HG03060 (cell line): ENCODE results near the gene KLHL20.
"Not testable (repeated sequence)": the region's sequence is repeated elsewhere in the genome, so short reads cannot be mapped to it uniquely, and the experiment has no call there.

Source experiments
- ATAC-seq: cut with Tn5 transposase; IDR thresholded peaks from one replicate; pipeline ENCODE4 v1.9.1; 2021; ENCODE audit warnings: low read depth, moderate number of reproducible peaks; ENCODE audit not compliant: unreplicated experiment

Gene KLHL20

DNA sequence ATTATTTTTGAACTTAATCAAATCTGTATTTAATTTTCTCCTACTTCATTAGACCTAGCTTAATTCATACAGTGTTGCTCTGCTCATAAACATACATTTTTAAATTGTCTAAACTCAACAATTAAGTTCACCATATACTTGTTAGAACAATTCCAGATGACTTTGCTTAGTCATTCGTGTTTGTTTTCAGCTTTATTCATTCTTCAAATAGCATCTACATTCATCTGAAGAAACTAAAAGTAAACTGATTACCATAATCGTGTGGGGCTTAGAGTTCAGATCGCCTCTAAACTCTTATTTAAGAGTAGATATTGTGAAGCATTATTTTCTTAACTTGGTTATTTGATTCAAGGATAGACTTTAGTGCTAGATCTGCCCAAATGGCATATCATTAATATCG lies 34.4 kb downstream of the KLHL20 start:
- no peak for ATAC-seq

DNA sequence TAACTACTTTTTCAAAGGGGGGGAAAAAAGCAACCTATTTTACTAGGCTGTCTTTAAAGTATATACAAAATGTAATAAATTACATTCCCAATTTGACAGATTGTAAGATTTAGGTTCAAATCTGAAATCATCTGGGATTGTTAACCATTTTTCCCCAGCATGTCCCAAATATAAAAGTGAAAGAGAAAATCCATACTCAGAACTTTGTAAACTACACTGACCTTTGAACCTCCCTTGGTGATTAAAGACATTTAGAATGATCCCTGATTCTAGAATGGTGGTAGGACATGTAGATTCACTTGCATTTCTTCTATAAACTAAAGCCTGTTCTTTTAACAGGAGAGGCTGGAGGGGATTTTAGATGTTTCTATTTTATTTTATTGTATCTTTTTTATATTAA lies 39.0 kb downstream of the KLHL20 start:
- no peak for ATAC-seq

DNA sequence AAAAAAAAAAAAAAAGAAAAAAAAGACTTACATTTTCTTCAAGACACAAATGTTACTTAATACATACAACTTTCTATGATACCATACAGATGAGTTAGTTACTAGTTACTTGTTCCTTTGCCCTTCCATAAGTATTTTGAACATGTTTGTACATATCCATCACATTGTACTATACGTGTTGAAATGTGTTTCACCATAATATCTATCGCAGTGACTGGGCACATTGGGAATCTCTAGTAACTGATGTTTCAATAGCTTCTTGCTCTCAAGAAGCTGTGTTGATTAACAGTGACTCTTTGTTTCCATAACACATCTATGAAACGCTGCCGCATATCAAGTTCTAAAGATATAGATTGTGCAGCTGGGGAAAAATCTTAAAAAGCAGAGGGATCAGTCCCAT lies 42.9 kb downstream of the KLHL20 start:
- ATAC-seq = no peak

DNA sequence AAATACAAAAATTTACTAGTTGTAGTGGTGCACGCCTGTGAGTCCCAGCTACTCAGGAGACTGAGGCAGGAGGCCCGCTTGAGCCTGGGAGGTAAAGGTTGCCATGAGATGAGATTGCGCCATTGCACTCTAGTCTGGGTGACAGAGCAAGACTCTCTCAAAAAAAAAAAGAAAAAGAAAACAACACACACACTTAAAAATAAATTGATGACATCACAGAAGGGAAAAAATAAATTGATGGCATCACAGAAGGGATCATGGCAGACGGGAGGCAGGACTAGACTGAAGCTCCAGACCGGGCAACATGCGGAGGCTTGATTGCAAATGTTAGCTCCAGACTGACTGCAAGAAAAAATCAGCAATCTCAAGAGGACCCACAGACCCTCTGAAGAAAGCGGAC lies 43.3 kb downstream of the KLHL20 start:
- no peak for ATAC-seq

DNA sequence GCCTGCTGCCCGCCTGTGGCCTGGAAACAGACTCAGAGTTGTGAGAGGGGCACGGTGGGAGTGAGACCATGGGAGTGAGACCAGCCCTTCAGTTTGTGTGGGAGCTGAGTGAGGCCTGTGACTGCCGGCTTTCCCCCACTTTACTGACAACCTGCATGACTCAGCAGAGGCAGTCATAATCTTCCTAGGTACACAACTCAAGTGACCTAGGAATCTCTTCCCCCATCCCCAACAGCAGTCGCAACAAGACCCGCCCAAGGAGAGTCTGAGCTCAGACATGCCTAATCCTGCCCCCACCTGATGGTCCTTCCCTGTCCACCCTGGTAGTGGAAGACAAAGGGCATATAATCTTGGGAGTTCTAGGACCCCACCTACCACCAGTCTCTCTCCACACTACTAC lies 44.2 kb downstream of the KLHL20 start:
- ATAC-seq = no peak

DNA sequence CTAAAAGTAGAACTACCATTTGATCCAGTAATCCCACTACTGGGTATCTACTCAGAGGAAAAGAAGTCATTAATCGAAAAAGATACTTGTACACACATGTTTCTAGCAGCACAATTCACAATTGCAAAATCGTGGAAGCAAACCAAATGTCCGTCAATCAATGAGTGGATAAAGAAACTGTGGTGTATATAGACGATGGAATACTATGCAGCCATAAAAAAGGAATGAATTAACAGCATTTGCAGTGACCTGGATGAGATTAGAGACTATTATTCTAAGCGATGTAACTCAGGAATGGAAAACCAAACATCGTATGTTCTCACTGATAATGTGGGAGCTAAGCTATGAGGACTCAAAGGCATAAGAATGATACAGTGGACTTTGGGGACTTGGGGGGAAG lies 49.5 kb downstream of the KLHL20 start:
- ATAC-seq = not testable (repeated sequence)

DNA sequence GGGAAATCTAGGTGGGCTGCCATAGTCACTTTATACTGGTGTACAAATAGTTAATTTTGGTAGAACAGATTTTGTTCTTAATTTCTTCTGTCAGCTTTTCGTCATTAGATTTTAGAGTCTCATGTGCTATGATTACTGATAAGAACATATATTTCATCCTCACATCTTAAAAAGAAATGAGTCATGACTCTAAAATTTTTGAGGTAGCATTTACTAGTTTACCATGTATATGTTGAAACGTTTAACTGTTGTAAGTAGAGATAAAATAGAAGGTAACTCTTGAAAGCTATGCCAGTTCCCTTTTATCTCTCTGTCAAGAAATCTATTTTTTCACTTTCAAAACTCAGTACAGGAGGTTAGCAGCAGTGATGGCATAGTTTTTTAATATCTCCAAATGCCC lies 53.4 kb downstream of the KLHL20 start:
- ATAC-seq = no peak

DNA sequence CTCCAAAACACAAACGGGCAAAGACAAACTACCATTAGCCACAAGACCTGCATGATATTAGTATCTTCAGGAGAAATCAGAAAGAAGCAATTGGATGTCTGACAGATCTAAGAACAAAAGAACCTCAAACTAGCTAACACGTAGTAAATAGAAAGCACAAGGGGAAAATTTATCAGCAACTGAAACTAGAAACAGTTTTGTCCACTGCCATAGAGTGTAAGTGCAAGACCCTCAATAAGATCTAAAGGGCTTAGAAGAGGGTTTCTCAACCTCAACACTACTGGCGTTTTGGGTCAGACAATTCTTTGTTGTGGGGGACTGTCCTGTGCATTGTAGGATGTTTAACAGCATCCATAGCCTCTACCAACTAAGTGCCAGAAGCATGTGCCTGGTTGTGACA lies 54.0 kb downstream of the KLHL20 start:
- ATAC-seq = no peak

DNA sequence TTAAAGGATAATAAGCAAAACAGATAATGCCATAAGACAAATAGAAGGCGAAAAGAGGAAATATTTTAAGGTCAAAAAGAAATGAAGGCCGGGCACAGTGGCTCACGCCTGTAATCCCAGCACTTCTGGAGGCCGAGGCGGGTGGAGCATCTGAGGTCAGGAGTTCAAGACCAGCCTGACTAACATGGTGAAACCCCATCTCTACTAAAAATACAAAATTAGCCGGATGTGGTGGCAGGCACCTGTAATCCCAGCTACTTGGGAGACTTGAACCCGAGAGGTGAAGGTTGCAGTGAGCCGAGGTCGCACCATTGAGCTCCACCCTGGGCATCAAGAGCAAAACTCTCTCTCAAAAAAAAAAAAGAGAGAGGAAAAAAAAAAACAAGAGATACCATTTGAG lies 55.5 kb downstream of the KLHL20 start:
- not testable (repeated sequence) for ATAC-seq

DNA sequence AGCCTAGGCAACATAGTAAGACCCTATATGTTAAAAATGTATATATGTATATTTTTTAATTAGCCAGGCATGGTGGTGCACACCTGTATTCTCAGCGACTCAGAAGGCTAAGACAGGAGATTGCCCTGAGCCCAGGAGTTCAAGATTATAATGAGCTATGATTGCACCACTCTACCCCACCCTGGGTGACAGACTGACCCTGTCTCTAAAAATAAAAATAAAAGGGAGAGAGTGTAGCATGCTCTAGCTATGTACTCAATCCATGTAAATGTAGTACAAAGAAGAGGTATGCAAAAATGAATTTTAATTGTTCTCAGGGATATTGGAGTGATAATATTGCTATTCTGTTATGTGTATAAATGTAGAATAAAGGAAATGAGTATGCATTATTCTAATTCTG lies 56.8 kb downstream of the KLHL20 start:
- ATAC-seq = no peak

DNA sequence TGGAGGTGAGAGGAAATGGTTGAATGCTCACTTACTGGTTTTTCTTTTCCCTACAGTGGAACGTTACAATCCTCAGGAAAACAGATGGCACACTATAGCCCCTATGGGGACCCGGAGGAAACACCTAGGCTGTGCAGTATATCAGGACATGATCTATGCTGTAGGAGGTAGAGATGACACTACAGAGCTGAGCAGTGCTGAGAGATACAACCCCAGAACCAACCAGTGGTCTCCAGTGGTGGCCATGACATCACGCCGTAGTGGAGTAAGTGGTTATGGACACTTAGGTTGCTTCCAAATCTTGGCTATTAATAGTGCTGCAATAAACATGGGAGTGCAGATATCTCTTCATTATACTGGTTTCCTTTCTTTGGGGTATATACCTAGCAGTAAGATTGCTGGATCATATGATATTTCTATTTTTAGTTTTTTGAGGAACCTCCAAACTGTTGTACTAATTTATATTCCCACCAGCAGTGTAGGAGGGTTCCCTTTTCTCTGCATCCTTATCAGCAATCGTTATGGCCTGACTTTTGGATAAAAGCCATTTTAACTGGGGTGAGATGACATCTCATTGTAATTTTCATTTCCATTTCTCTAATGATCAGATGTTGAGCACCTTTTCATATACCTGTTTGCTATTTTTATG lies 60.9 kb downstream of the KLHL20 start:
- ATAC-seq = no peak

DNA sequence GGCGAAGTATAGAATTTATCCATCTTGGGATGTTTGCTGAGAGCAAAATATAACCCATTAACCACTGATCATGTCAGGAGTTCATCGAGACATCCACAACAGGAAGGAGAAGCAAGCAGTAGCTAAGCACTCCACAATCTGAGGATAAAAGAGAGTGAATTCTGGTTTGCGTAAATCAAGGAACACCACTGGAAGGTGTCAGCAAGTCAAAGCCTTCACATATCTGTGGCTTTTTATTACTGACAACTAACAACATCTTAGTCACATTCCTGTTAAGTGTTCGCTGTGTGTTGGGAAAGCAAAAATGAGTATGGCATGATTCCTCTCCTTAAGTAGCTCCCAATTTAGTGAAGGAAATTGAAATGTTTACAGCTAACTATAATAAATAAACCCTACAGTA lies 65.2 kb downstream of the KLHL20 start:
- ATAC-seq = no peak

DNA sequence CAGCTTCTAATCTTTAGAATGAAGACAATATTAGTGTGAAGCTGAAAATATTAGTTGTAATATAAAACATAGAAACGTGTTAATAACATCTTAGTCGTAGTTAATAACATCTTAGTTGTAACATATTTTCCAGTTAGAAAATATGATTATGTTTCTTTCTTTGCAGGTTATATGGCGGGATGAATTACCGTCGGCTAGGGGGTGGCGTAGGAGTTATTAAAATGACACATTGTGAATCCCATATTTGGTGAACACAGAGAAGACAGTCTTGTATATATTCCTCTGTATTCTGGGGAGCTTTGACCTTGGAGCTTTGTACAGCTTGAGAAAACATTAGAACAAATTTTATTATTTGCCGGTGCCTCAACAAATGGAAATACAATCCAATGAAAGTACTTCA lies 70.2 kb downstream of the KLHL20 start:
- ATAC-seq = no peak

DNA sequence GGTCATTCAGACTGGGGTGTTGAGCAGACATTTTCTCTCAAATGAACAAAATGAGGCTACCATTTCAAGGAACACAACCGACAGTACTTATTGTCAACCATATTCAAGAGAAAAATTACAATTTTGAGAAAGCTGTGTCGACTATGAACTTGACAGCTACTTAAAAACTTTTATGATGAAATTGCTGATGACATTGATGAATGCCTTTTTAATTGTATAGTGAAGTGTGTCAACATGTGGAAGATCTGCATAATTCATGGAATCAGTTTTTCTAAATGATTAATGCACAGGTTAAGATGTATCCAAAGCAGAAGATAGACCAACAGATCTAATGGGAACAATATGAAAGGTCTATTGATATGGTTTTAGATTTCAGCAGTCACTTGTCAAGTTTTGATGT lies 75.1 kb downstream of the KLHL20 start:
- ATAC-seq = no peak

DNA sequence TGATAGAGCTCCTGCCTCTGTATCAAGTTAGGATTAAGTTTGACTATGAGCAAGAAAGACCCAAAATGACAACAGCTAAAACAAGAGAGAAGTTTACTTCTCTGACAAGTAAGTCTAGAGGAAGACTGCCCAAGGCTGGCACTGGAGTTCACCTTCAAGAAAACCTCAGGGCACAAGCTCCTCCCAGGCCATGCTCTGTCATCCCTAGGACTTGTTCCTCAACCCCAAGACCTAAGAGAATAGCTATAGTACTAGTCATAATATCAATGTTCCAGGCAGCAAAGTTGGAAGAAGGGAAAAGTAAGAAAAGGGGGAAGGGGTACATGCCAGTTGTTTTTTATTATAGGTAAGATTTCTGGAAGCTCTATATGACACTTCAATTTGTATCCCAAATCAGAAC lies 83.3 kb downstream of the KLHL20 start:
- no peak for ATAC-seq

DNA sequence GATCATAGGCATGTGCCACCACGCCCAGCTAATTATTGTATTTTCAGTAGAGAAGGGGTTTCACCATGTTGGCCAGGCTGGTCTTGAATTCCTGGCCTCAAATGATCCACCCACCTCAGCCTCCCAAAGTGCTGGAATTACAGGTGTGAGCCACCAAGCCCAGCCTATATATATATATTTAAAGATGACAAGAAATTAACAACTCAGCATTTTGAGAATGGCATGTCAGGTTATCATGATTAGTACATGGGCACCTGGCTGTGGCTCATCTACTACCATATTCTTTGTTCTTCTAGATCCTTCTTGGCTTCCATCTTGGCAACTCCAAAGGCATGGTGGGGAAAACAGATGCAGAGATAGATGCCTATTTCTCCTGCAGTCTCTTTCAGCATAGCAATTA lies 85.2 kb downstream of the KLHL20 start:
- ATAC-seq = not testable (repeated sequence)

DNA sequence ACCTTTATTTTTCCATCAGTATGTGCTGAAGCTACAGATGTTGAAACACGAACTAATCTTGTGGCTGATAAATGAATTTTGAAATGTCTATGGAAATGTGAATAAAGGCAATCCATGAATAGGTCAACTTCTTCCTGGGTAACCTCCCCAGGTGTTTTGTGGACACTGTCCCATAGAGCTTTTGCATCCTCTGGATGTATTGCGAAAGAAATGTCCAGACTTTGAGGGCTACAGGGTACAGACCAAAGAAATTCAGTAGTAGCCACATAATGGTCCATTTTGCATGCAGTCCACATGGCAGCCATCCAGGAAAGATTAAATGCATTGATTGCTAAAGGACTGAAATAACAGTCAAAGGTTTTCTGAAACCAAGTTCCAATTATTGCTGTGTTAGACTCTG lies 88.2 kb downstream of the KLHL20 start:
- no peak for ATAC-seq

DNA sequence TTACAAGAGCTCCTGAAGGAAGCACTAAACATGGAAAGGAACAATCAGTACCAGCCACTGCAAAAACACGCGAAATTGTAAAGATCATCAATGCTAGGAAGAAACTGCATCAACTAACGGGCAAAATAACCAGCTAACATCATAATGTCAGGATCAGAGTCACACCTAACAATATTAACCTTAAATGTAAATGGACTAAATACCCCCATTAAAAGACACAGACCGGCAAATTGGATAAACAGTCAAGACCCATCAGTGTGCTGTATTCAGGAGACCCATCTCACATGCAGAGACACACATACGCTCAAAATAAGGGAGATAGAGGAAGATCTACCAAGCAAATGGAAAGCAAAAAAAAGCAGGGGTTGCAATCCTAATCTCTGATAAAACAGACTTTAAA lies 98.9 kb downstream of the KLHL20 start:
- ATAC-seq = not testable (repeated sequence)

DNA sequence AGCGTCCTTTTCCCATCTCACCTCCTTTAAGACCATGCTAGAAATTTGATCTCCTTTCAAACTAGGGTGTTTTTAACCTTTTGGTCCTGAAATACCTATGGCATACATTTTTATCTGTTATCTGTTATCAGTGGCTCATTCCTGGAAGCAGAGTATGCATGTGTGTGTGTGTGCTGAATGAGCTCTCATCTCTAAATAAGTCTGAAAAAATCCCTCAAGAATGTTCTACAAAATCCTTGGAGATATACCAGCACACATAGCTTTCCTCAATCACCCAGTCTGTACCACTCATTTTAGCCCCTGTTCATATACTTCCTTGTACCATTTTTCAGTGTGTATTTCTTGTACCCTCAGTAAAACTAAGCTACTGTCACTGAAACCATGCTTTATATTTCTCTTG lies 103.7 kb downstream of the KLHL20 start:
- ATAC-seq = no peak

DNA sequence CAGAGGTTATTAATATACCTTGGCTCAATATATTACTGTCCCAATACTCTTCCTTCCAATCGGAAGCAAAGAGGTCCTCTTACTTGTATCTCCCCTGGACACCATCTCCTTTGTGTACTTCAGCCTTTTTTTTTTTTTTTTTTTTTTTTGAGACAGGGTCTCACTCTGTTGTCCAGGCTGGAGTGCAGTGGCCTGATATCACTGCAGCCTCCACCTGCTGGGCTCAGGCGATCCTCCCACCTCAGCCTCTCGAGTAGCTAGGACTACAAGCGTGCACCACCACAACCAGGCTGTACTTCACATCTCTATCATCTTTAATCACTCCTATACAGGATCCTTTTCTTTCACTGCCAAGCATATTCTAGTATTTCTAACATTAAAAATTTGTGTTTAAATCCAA lies 106.9 kb downstream of the KLHL20 start:
- ATAC-seq = no peak

DNA sequence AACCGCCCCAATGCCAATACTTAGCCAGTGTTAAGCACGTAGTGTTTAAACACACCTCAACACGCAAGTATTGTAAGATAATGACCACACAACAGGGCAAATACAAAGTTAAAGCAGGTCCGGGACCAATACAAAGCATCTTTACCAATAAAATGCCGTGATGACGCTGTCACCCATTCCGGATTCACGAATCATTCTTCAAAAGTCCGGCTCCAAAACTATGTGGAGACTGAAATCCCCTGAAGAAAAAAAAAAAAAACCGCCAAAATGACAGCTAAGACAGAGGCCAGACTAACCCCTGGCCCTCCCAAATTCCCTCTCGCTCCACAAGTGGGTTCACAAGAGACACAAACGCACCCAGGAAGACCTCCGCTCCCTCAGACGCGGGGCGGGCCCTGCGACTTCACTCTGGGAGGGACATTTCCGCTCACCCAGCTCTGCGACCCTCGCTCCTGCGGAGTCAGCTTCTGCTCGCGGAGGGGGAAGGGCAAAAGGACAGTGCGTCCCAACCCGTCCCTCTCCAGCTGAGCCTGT lies 109.1 kb downstream of the KLHL20 start:
- ATAC-seq = peak; percentile 14

DNA sequence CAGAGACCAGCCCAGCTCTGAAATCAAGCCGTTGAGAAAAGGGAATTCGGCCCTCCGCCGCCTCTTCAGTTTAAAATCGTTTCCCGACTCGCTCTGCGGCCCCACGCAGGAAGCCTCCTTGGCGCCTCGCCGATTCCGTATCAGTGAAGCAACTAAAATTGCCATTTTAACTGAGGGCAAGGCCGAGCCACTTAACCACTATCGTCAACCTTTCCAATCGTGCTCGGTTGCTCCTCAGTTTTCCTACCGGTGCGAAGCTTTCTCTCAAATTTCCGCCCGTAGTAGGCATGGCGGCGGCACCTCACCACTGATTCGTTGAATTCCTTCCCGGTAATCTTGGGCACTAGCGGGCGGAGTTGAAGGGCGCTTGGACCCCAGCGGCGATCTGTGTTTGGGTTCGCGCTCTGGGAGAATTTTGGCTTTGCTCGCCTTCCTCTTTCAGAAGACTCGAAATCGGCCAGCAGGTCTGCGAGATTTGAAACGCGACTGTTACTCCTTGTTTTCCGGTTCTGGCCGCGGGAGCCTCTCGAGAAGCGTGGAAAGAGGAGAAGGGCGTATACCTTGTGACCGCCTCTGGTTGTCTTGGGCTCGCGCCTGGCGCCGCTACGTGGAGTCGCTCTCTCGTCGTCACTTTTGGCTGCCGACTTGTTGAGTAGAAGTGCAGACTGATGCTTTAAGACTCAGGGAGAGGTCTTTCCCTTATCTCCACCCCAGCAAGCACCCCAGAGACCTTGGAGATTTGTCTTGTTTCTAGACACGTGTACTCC lies 109.7 kb downstream of the KLHL20 start, which contains the start of the genes CENPL and DARS2:
CENPL (minus strand) TSS at position 569 of the 767 bp plus-strand sequence. CDS start 13,584 bp downstream, outside the sequence.
DARS2 (plus strand) TSS at position 359 of the 767 bp plus-strand sequence. CDS start 557 bp downstream, outside the sequence.
- peak; percentile 89 for ATAC-seq
